DND-41 (cell line): ENCODE data around the gene TNIP3.

Source experiments
- ATAC-seq: fragments of 200-7000 bp; cut with Tn5 transposase; 3 replicates; pipeline ENCODE4 v1.9.1; 2021; ENCODE audit warnings: low read depth; ENCODE audit not compliant: insufficient read depth
- DNase-seq: peaks from one replicate; pipeline ENCODE4 v3.0.0-alpha.2; 2020
- H2AFZ ChIP-seq: 2 replicates; pipeline ENCODE4 v1.6.0; 2012; ENCODE audit warnings: low read depth, low read length
- H3K27ac ChIP-seq: 2 replicates; pipeline ENCODE4 v1.5.1; 2012; ENCODE audit warnings: low read length, inconsistent platforms
- H3K27me3 ChIP-seq: fragments of 200-600 bp; sonication (generic); 2 replicates; pipeline ENCODE4 v1.6.0; 2012; ENCODE audit warnings: low read length, mild to moderate bottlenecking, inconsistent platforms; ENCODE audit not compliant: insufficient read depth, poor library complexity
- H3K36me3 ChIP-seq: 2 replicates; pipeline ENCODE4 v1.5.1; 2012; ENCODE audit warnings: low read length, inconsistent platforms; ENCODE audit not compliant: insufficient read depth
- H3K4me1 ChIP-seq: 2 replicates; pipeline ENCODE4 v1.5.1; 2012; ENCODE audit warnings: mild to moderate bottlenecking, low read length; ENCODE audit not compliant: insufficient read depth
- H3K4me2 ChIP-seq: 2 replicates; pipeline ENCODE4 v1.6.0; 2012; ENCODE audit warnings: mild to moderate bottlenecking, moderate library complexity, low read length, inconsistent platforms; ENCODE audit not compliant: insufficient read depth
- H3K4me3 ChIP-seq, 2 experiments: fragments of 200-600 bp in 1 of 2; shearing (Covaris generic) in 1 of 2; 2 replicates each; pipeline ENCODE4 v1.5.1; 2012 to 2016; ENCODE audit warnings: inconsistent platforms in 2 of 2, low read length in 2 of 2, mild to moderate bottlenecking in 2 of 2, low read depth in 1 of 2, moderate library complexity in 1 of 2
- H3K79me2 ChIP-seq: 2 replicates; pipeline ENCODE4 v1.6.0; 2012; ENCODE audit warnings: low read length, inconsistent platforms; ENCODE audit not compliant: insufficient read depth
- H3K9ac ChIP-seq: 2 replicates; pipeline ENCODE4 v1.6.0; 2012; ENCODE audit warnings: low read depth, mild to moderate bottlenecking, inconsistent platforms, low read length, moderate library complexity
- H3K9me3 ChIP-seq: 2 replicates; pipeline ENCODE4 v1.5.1; 2012; ENCODE audit warnings: low read length, moderate library complexity, mild to moderate bottlenecking, inconsistent platforms; ENCODE audit not compliant: insufficient read depth, severe bottlenecking
- H4K20me1 ChIP-seq: 2 replicates; pipeline ENCODE4 v1.6.0; 2012; ENCODE audit warnings: low read length; ENCODE audit not compliant: insufficient read depth
- EZH2 ChIP-seq: IDR thresholded peaks from 3 replicates; pipeline ENCODE4 v1.6.1; 2012; ENCODE audit warnings: borderline replicate concordance, low read depth, mild to moderate bottlenecking, moderate library complexity, low read length, inconsistent platforms; ENCODE audit not compliant: severe bottlenecking
- TF ChIP-seq, protein P1 (sequence below): IDR thresholded peaks from 2 replicates; pipeline ENCODE4 v1.5.1; 2012; ENCODE audit warnings: borderline replicate concordance, low read length, moderate library complexity, mild to moderate bottlenecking; ENCODE audit not compliant: poor library complexity, severe bottlenecking; ENCODE audit errors: extremely low read depth

The TNIP3 gene

GRCh38 chr4:121156822-121157769 is 7.0 kb downstream of the TNIP3 start:
- H3K27ac ChIP-seq: no peak overlapping the region
- no peak overlapping the region for H3K9ac ChIP-seq
- H2AFZ ChIP-seq: no peak overlapping the region
- H3K9me3 ChIP-seq: no peaks in the 10 kb centered on the region
- H3K4me1 ChIP-seq: peaks cover 43% of the 10 kb centered on the region
- no peaks in the 10 kb centered on the region for H3K27me3 ChIP-seq
- no peaks in the 10 kb centered on the region for H4K20me1 ChIP-seq
- ATAC-seq (no peak), DNase-seq (no peak)
- TF ChIP-seq EZH2: no peak
- TF ChIP-seq, protein P1, sequence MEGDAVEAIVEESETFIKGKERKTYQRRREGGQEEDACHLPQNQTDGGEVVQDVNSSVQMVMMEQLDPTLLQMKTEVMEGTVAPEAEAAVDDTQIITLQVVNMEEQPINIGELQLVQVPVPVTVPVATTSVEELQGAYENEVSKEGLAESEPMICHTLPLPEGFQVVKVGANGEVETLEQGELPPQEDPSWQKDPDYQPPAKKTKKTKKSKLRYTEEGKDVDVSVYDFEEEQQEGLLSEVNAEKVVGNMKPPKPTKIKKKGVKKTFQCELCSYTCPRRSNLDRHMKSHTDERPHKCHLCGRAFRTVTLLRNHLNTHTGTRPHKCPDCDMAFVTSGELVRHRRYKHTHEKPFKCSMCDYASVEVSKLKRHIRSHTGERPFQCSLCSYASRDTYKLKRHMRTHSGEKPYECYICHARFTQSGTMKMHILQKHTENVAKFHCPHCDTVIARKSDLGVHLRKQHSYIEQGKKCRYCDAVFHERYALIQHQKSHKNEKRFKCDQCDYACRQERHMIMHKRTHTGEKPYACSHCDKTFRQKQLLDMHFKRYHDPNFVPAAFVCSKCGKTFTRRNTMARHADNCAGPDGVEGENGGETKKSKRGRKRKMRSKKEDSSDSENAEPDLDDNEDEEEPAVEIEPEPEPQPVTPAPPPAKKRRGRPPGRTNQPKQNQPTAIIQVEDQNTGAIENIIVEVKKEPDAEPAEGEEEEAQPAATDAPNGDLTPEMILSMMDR: no peak
- H3K79me2 ChIP-seq: no peaks in the 10 kb centered on the region
- no peak overlapping the region for H3K4me2 ChIP-seq
- H3K4me3 ChIP-seq: no peak overlapping the region
- H3K36me3 ChIP-seq: no peaks in the 10 kb centered on the region

DNA sequence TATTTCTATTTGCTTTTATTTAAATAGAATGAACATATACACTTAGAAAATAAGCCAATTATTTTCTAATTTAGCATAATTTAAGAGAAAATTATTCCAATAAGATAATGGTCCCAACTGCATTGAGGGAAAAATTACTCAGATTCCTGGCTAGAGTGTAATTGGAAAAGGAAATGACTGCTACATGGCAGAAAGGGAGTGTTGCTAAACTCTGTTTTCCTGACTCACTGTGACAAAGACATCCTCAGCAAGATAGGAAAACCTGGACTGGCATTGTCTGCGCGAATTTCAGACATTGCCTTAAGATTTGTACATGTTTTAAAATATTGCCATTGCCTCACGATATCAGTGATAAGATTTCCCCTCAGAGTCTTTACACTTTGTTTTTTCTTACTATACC is 8.2 kb downstream of the TNIP3 start:
- H3K36me3 ChIP-seq: no peaks in the 10 kb centered on the region
- H3K4me2 ChIP-seq: no peak overlapping the region
- no peaks in the 10 kb centered on the region for H3K79me2 ChIP-seq
- no peak overlapping the region for H3K27ac ChIP-seq
- H4K20me1 ChIP-seq: no peaks in the 10 kb centered on the region
- H3K27me3 ChIP-seq: no peaks in the 10 kb centered on the region
- H3K9me3 ChIP-seq: no peaks in the 10 kb centered on the region
- DNase-seq (no peak), ATAC-seq (no peak)
- no peak overlapping the region for H2AFZ ChIP-seq
- peaks cover 46% of the 10 kb centered on the region for H3K4me1 ChIP-seq
- TF ChIP-seq, protein P1: no peak
- no peak for TF ChIP-seq EZH2
- no peak overlapping the region for H3K9ac ChIP-seq
- no peak overlapping the region for H3K4me3 ChIP-seq

DNA sequence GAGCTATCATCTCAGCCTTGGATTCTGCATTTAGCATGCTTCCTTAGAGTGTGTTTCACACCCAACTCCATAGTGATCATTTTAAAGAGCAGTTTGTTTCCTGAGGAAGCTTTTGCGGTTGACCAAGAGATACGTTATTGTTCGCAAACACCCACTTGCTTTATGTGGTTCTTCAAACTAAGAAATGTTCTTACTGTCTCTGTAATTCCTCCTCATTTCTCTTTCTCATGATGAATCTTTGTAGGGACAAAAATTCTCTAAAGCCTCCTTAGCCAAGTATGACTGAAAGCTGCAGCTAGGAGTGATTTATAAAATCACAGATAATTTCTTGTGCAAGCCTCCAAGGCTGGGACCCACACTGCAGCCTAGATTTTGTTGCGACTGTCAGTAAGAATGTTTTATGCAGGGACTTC is 10.0 kb downstream of the TNIP3 start:
- no peak for TF ChIP-seq EZH2
- TF ChIP-seq, protein P1: no peak
- Histone ChIP-seq H3K79me2 (no peaks in the 10 kb centered on the region), H4K20me1 (no peaks in the 10 kb centered on the region), H2AFZ (0 out of 2 replicates have a peak overlapping the region, but pooled peaks have one; percentile 33), H3K9me3 (no peaks in the 10 kb centered on the region), H3K4me1 (peaks cover 46% of the 10 kb centered on the region), H3K4me2 (peak overlapping the region; percentile 62), H3K27ac (peak overlapping the region; percentile 83), H3K36me3 (no peaks in the 10 kb centered on the region), H3K9ac (peak overlapping the region; percentile 37), H3K27me3 (no peaks in the 10 kb centered on the region), H3K4me3 (peak overlapping the region in 1 of 2 experiments; percentile 37; a peak in 2 of 4 replicates)
- peak; percentile 62 for DNase-seq
- peak; percentile 96 for ATAC-seq
